GM19238 (cell line): ENCODE data around the gene PRKCZ.

ENCODE experiments used
- DNase-seq: peaks from one replicate; pipeline ENCODE4 v3.0.0; 2011; ENCODE audit warnings: low spot score; ENCODE audit not compliant: insufficient read length

PRKCZ gene

DNA sequence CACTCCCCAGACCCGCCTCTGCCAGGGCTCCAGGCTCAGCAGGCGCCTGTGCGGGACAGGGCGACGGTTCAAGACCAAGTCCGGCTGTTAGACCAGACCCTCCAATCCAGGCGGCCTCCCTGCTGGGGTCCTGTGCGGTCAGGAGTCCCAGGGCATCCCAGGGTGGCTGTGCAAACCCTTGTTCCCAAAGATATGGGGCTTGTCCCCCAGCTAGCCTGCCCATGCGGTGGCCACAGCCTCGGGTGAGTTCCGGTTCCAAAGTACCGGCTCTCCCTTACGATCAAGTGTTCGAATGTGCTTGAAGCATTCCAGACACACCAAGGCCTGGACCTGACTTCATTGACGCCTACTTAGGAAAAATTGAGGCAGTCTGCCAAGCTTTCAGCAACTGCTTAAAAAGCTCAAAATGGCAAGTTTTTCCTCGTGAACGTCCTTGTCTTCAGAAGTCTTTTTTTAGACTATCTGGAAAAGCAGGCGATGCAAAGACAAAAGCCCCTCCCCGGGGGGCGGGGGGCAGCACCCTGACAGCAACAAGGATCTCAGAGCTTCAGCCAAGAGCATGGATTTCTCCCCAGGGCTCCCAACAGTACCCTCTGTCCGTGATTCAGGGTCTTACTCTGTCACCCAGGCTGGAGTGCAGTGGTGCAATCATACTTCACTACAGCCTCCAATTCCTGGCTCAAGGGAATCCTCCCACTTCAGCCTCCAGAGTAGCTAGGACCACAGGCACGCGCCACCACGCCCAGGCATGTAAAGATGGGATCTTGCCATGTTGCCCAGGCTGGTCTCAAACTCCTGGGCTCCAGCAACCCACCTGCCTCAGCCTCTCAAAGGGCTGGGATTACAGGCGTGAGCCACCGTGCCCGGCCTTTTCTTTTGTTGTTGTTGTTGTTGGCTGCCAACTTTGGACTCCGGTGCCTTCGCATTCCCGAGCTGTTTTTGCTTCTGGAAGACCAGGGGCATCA is 142.1 kb downstream of the PRKCZ start:
- no peak for DNase-seq

DNA sequence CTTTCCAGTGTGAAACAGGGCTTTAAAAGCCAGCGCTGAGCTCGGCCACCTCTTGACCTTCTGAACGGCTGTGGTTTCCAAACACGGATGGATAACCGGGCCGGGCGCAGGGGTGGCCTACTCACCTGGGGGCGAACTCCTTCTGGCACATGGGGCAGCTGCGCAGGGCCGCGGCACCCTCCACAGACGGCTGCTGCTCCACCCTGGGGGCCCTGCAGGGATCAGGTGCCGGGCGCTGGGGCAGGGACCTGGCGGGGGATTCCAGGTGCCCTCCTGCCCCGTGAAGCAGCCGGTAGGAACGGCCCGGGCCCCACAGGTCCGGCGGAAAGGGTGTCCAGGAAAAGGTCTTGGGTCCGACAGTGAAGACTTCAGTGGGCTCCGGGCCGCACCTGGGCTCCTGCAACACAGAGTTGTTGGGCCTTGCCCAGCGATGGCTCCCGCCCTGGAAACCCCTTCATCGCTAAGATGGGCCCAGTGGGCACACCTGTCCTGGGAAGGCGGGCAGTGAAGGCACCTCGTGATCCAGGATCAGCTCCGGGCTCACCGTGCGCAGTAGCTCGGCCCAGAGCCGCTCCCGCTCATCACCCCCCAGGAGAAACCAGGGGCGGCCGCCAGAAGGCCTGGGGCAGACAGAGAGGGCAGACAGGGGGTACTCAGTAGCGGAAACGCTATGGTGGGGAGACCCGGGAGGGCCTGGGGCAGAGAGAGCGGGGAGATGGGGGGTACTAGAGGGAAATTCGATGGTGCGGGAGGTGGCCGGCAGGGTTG is 143.5 kb downstream of the PRKCZ start:
- DNase-seq: no peak

DNA sequence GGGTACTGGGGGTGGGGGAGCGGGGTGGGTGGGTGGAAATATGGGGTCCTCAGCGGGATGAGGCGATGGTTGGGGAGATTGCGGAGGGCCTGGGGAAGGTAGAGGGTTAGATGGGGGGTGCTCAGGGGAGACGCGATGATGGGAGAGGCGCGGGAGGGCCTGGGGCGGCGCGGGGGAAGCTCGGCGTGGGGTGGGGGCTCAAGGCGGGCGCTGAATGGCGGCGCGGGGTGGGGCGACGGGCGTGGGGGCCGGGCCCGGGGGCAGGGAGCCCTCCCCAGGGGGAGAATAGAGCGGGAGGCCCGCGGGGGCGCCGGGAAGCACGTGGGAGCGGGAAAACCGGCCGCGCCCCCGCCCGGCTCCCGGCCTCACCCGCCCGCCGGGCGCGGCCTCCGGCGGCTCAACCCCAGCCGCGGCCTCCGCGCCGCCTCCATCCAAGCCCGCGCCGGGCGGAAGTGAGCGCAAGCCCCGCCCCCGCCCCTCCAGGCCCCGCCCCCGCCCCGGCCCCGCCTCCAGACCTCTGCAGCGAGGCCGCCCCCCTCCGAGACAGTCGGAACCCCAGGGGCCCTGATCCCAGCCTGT is 144.2 kb downstream of the PRKCZ start, which contains the start of gene FAAP20:
Gene FAAP20 (minus strand): TSS at position 454 of the 579 bp plus-strand sequence. CDS start 23 bp downstream, at position 431.
- peak; percentile 88 for DNase-seq

DNA sequence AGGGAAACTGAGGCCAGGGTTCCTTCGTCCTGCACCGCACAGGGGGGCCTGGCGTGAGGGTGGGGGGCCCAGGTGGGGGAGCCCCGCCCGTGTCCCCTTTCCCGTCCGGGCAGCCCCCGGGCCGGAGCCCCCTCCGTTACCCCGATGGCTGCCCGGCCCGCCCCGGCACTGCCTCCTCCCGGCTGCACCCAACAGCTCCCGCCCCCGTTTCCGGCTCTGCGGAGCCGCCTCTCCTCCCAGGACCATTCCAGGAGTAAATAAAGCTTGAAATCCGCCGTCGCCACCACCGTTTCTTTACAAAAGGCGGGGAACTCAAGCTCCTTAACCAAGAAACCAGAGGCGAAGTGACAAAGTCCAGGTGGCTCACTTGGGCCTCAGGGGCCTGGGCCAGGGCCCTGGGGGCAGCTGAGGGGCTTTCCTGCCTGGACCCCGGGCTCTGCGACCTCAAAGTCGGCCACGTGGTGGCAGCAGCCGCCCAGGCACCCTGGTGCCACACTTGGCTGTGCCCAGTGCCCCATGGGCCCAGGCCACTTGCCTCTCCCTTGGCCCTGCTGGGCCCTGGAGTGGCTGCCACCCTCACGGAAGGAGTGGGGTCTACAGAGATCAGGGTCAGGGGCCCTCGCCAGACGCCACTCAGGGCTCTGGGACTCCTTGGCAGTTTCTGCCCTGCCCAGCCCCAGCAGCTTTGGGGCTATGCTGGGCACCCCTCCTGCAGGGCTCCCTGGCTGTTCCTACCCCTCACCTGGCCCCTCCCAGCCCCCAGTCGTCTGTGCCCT is 144.9 kb downstream of the PRKCZ start:
- DNase-seq: peak; percentile 96

DNA sequence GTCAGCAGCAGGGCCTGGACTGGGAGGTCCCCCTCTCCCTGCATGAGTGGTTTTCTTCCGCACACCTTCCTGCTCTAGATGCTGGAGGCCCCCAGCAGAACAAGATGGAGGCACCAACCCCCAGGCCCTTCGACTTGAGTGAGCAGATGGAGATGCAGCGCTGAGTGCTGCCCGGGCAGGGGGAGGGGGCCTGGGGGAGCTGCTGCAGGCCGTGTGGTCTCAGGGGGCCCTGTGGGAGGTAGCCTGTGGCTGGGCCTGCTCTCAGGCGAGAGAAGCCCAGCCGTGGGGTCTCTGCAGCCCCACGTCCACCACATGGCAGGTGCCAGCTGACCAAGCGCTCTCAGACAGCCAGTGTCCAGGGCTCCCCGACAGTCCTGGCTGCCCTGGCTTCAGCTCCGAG is 145.6 kb downstream of the PRKCZ start:
- no peak for DNase-seq

DNA sequence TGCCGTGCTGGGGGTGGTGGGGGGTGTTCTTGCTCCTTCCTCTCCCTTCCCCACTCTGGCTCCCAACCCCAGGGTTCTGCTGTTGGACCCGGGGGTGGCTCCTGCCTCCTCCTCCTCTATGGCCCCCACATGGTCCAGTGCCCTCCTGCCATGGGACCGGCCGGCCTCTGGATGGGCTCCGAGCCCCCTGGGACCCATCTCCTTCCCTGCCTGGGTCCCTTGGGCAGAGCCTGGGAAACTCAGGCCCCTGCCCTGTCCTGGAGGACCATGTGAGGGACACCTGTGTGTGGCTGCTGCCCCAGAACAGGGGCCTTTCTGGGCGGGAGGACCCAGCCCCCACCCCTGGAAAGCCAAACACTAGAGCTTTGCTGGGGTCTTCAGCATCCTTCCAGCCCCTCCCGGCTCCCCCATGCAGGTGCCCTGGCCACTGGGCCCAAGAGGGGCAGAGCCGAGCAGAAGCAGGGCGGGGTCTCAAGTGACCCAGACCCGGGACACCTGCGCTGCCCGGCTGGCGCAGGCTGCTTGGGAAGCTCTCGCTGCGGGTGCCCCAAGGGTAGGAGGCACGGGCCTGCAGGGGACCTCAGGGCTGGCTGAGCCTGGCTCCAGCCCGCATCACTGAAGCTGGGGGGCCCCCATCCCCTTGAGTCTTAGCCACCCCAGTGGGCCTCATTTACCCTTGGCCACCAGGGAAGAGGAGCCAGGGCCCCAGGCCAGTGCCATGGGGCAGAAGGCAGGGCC is 146.9 kb downstream of the PRKCZ start:
- DNase-seq: no peak

DNA sequence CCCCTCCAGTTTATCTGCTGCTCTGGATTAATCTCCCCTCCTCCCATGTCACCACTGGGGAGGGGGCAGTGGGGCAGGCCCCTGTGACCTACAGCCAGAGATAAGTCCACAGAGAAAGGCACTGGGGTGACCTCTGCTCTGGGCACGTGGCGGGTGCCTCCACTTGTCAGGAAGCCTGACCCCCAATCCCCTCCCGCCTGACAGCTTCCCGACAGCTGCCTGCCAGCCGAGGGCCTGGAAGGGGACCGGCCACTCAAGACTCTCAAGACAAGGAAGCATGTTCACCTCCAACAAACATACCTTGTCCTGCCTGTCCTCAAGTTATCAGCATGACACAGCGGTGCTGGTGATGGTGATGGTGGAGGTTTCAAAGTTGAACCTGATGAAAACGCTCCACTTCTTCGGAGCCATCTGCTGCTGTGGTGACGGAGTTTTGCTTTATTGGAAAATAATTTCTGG is 147.5 kb downstream of the PRKCZ start:
- no peak for DNase-seq

DNA sequence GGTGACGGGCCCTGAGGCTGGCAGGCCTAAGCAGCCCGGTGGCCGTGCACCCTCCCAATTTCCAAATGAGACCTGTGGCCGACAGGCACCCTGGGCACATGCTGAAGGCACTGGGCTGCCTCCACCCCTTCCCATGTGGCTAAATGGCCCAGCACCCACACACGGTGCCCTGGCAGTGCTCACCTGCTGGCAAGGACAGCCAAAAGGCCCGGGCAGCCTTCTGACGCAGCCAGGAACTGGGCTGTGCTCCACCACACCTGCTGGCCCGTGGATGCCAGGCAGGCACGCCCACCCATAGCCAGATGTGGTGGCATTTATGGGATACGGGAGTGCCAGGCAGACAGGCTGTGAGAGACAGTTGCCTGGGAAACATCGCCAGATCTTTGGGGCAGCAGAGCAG is 148.4 kb downstream of the PRKCZ start:
- no peak for DNase-seq

DNA sequence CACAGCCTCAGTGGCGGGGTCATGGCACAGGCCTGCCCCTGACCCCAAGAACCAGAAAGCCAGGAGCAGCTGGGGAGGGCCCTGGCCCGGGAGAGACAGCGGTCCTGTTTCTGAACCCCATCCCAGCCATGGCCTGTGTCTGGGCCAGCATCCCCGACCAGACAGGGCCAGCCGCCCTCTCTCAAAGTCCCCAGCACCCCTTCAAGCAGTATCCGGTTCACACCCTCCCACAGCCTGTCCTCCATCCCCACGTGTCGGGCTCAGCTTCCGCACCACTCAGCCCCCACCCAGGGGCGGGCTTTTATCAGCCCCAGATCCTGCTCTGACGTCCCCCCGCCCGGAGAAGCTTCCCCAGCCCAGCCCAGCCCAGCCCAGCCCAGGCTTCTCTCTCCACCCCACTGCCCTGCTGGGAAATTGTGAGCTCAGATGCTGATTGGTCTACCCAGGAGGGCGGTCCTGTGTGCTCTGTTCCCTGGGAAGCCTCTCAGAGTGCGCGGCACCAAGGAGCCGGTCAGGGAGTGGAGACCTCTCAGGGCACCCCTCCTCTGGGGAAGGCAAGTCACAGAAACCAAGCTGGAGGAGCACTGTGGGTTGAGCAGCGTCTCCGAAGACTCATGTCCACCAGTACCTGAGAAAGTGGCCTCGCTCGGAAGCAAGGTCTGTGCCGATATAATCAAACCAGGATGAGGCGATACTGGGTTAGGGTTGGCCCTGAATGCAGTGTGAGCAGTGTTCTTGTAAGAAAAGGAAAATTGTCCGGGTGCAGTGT is 149.0 kb downstream of the PRKCZ start:
- peak; percentile 88 for DNase-seq

DNA sequence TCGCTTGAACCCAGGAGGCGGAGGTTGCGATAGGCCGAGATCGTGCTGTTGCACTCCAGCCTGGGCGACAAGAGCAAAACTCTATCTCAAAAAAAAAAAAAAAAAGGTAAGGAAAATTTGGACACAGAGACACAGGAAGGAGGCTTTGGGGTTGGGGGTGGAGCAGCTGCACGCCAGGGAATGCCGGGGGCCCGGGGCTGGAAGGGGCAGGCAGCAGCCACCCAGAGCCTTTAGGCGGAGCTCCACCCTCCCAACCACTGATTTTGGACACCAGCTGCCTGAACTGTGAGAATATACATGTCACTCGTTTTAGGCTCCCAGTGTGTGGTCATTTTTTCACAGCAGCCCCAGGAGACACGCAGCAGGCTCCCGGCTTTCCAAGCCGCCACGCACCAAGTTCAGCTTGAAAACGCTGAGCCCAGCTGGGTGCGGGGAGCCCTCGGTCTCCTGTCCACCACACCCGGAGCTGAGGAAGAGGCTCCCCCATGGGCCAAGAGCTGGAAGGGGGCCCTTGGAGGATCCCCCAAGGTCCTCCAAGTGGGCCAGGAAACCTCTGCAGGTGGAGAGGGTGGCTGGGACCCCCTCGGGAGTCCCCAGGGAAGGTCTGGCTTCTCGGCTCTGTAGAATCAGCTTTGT is 150.2 kb downstream of the PRKCZ start:
- no peak for DNase-seq

DNA sequence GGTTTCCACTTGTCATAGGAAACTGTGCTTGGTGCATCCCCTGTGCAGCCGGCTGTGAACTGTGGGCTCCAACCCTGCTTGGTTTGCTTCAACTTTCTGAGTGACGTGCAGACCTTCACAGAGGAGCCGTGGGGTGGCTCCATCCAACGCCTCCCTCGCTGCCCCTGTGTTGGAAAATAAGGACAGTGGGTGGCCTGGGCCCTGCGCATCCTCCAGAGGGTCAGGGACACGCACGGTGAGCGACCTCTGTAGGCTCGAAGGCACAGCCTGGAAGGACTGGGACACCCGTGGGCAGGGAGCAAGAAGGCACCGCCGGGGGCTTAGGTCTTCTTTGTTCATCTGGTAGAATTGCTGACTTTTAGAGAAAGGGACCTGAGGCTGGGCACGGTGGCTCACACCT is 150.9 kb downstream of the PRKCZ start:
- DNase-seq: no peak

DNA sequence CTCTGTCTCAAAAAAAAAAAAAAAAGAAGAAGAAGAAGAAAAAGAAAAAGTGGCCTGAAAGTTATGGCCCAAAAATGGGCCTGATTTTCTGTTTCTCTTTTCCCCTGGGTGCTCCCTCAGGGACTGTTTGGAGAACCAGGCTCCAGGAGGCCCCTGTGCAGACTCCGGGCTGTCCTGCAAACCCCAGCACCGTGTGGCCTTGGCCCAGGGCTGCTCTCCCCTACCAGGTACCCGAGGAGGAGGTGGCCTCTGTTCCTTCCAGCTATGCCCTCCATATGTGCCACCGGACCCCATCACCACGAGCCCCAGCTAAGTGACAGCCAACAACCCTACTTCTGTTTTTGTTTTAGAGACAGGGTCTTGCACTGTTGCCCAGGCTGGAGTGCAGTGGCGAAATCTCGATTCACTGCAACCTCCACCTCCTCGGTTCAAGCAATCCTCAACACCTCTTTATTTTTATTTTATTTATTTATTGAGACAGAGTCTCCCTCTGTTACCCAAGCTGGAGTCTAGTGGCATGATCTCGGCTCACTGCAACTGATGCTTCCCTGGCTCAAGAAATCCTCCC is 151.9 kb downstream of the PRKCZ start:
- DNase-seq: no peak

DNA sequence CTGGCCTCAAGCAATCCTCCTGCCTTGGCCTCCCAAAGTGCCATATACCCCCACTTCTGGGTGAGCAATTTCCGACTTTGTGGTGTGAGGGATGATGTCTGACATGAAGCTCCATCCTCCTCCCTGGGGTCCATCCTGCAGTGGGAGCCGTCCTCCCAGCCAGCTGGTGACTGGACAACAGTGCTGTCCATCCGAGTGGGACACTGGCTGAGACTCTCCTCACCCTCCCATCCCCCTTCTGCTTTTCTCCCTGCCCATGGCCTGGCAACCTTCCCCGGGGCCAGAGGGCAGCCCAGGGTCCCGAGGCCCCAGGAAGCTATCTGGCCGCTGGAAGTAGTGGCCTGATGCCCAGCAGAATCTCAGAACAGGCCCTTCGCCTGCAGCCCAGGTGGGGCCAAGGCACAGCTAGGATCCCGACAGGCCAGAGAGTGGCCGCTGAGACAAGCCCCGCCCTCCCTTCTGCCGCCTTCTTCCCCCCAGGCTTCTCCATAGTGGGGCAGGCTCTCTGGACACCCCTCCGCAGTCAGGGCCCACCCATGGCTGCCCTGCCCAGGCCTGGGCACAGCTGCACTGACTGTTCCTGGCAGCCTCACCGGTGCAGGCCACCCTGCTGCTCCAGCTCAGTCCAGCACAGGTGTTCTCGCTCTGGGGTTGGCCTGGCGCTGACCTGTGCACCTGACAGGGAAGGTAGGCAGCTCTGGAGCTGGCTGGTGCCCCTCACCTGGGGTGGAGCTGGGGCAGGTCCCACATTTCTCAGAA is 152.8 kb downstream of the PRKCZ start:
- no peak for DNase-seq

DNA sequence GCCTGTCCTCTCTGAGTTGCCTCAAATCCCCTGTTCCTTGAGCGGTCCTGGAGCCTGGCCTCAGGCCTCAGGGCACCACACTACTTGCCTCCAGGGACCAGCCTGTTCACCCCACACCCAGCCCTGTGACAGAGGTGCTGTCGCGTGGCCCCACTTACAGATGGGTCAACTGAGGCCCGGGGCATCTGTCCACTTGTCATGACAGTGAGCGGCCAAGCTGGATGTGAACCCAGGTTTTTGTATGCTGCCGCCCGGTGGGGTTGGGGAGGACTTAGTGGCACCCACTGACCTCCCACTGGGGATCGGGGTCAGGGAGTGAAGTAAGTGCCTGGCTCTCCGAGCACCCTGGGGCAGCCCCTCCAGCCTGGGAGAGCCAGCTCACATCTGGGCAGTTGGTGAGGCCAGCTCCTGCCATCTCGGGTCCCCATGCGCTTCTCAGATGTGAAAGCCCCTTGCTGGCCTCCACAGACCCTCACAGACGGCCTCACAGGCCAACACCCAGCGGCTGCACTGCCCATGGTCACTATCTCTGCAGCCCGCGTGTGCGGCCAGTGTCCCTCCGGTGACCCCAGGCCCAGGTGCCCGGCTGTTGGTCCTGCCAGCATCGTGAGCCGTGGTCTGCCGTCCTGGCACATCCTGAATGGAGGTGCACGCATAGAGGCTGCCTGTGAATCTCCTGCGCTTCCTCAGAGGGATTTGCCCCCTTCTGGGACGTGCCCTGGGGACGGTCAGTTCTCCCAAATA is 153.6 kb downstream of the PRKCZ start:
- no peak for DNase-seq

DNA sequence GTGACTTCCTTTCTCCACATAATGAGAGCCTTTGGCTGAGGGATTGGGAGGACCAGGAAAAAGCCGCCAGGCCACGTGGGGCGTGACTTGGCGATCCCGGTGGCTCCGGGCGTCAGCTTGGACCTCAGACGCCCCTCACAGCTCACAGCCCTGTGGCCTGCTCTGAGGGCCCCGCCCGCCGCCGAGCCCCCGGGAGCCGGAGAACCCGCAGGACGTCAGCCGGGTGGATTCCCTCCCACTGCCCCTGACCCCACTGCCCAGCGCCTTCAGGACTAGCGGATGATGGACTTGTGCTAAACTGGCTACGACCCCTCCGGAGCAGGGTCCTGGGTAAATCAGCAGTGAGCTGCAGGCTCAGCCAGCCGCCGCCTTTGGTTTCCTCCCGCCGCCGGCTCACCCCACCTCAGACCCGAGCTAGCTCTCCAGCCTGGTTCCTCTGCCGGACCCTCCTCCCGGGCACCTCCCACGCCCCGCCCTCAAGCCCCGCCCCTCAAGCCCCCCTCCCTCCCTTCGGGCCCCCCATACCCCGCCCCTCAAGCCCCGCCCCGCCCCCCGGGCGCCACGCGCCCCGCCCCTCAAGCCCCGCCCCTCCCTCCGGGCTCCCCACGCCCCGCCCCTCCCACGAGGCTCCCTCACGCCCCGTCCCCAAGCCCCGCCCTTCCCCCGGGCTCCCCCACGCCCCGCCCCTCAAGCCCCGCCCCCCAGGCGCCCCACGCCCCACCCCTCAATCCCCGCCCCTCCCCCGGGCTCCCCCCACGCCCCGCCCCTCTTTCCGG is 154.4 kb downstream of the PRKCZ start:
- peak; percentile 95 for DNase-seq

DNA sequence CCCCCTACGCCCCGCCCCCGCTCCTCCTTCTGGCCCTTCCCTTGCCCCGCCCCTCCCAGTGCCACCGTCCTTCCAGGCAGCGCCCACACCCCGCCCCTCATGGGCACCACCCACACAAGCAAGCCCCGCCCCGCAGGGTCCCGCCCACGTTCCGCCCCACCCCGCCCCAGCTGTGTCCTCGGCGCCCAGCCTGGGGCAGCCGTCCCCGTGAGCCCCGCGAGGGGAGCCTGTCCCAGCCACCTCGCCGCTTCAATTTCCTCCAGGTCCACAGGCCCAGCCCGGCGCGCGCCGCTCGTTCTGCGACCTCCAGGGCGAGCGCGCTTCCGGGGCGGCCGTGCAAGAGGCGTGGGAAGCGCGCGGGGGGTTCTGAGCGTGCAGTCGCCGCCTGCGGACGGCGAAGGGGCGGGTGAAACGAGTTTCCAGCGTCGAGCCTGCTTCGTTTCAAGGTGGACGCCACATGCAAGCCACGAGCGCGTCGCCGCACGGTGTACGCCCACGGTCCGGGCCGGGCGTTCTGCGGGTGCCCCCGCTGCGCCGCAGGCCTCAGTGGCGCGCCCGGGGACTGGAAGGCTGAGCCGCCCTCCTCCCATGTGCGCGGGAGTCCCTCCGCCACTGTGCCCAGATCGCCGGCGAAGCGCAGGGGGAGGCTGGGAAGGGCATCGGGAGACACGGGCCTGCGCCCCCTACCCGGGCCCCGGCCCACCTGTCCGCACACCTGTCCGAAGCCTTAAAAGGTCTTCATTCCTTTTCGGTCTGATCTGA is 155.2 kb downstream of the PRKCZ start:
- no peak for DNase-seq
